ENCODE results near the gene DHRS7C.

DNA sequence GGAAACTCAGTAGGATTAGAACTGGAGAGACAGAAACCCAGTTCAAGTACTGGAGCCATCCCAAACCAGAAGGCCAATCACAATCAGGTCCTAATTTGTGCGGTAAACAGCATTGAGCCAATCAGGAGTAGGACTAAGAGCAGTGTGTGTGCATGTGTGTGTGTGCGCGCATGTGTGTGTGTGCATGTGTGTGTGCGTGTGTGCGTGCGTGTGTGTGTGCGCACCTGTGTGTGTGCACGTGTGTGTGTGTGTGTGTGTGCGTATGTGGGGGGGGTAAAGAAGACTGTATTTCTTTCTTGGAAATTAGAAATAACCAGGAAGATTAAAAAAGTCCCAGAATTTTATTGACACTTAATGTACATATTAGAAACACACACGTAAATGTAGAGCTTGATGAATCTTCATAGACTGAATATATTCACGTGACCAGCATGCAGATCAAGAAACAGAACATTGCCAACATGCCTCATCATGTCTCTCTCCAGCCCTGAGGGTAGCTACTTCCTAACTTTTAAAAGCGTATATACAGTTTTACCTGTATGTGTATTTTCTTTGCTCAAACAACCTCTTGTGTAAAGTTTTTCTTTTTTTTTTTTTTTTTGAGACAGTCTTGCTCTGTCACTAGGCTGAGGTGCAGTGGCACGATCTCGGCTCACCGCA is 919 bp upstream of the DHRS7C start:
- no peak for TF ChIP-seq POLR2A (IDR thresholded peaks at IDR 0.05)
- TF ChIP-seq, protein P1, sequence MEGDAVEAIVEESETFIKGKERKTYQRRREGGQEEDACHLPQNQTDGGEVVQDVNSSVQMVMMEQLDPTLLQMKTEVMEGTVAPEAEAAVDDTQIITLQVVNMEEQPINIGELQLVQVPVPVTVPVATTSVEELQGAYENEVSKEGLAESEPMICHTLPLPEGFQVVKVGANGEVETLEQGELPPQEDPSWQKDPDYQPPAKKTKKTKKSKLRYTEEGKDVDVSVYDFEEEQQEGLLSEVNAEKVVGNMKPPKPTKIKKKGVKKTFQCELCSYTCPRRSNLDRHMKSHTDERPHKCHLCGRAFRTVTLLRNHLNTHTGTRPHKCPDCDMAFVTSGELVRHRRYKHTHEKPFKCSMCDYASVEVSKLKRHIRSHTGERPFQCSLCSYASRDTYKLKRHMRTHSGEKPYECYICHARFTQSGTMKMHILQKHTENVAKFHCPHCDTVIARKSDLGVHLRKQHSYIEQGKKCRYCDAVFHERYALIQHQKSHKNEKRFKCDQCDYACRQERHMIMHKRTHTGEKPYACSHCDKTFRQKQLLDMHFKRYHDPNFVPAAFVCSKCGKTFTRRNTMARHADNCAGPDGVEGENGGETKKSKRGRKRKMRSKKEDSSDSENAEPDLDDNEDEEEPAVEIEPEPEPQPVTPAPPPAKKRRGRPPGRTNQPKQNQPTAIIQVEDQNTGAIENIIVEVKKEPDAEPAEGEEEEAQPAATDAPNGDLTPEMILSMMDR (IDR thresholded peaks at IDR 0.05 in 4 of 5, conservative IDR thresholded peaks at IDR 0.05 in 1 of 5) = no peak
